GM10266 (cell line): ENCODE results near the gene TRMT2B.
"Not testable (repeated sequence)": the region's sequence is repeated elsewhere in the genome, so short reads cannot be mapped to it uniquely, and the experiment has no call there.

Source experiments
- DNase-seq: peaks from one replicate; pipeline ENCODE4 v3.0.0; 2012; ENCODE audit errors: extremely low spot score
- CTCF ChIP-seq: IDR thresholded peaks from 2 replicates; pipeline ENCODE4 v1.5.1; 2012; ENCODE audit warnings: mild to moderate bottlenecking, low read depth; ENCODE audit not compliant: control insufficient read depth, insufficient read depth; ENCODE audit errors: missing control alignments

TRMT2B gene

GRCh38 chrX:100995469-100995868, 56.4 kb downstream of the TRMT2B start:
- no peak for TF ChIP-seq CTCF
- no peak for DNase-seq

GRCh38 chrX:100994352-100995281, 57.3 kb downstream of the TRMT2B start:
- no peak for DNase-seq

GRCh38 chrX:100990139-100990538, 61.8 kb downstream of the TRMT2B start:
- DNase-seq, result no peak
- no peak for TF ChIP-seq CTCF

More at GRCh38 chrX:100994352-100995281, 57.3 kb downstream of the TRMT2B start:
- no peak for TF ChIP-seq CTCF

- DNase-seq, result no peak
- no peak for TF ChIP-seq CTCF
These were observed 67.1 kb downstream of the TRMT2B start for GRCh38 chrX:100984818-100985217.

GRCh38 chrX:100981498-100981845, 70.4 kb downstream of the TRMT2B start:
- not testable (repeated sequence) for DNase-seq

- DNase-seq, result no peak
These were observed 71.1 kb downstream of the TRMT2B start for GRCh38 chrX:100980608-100981497.

More at GRCh38 chrX:100980608-100981497, 71.1 kb downstream of the TRMT2B start:
- no peak for TF ChIP-seq CTCF
